Activated naive CD4-positive, alpha-beta T cell treated with anti-CD3 and anti-CD28 coated beads, Interleukin-2, amount 10 ng/mL, durations not matched to agents 7 days and 5 days (primary cell): Measurements from ENCODE around the gene UBE2E3.

Experiments used
- CTCF ChIA-PET: fragments of 350-600 bp; sonication (Branson Sonifier 250); formaldehyde crosslinking; loops from one replicate; lab custom pipeline; 2021; ENCODE audit warnings: antibody characterized with exemption; lab: Charles Lee
- DNase-seq: peaks from one replicate; pipeline ENCODE4 v3.0.0-alpha.2; 2020
- H3K27ac Mint-ChIP-seq: one replicate; pipeline ENCODE4 v1.8.0; 2021; ENCODE audit warnings: mild to moderate bottlenecking, moderate library complexity, mixed read lengths
- H3K27me3 Mint-ChIP-seq: one replicate; pipeline ENCODE4 v1.8.0; 2021; ENCODE audit warnings: mild to moderate bottlenecking, mixed read lengths
- H3K36me3 Mint-ChIP-seq: one replicate; pipeline ENCODE4 v1.8.0; 2021; ENCODE audit warnings: mixed read lengths
- H3K4me1 Mint-ChIP-seq: one replicate; pipeline ENCODE4 v1.8.0; 2021; ENCODE audit warnings: mixed read lengths
- H3K4me3 Mint-ChIP-seq: one replicate; pipeline ENCODE4 v1.8.0; 2021; ENCODE audit warnings: mild to moderate bottlenecking, moderate library complexity, mixed read lengths
- H3K9me3 Mint-ChIP-seq: one replicate; pipeline ENCODE4 v1.8.0; 2021; ENCODE audit warnings: mixed read lengths

The UBE2E3 gene

DNA sequence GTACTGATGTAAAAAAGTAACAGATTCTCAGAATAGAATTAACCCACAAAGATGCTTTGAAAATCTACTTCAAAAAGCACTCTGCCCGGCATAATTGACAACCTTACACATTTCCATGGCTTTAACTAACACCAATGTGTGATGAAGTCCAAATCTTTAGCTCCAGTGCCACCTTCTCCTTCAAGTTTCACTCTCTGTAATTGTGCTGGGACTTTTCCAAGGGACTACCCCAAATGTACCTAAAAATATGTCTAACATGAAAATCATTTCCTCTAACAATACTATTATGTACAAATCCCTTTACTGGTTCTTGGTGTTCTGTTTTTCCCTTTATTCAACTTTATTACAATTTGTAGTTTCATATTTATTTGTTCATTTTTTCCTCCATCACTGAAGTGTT lies 20.6 kb upstream of the UBE2E3 start:
- H3K4me1 Mint-ChIP-seq, result no peaks in the 10 kb centered on the region
- no peak for DNase-seq
- H3K36me3 Mint-ChIP-seq, result no peaks in the 10 kb centered on the region
- CTCF ChIA-PET, result no interaction called here
- H3K9me3 Mint-ChIP-seq, result no peaks in the 10 kb centered on the region
- H3K27ac Mint-ChIP-seq, result no peak overlapping the region
- peaks cover 9% of the 10 kb centered on the region for H3K27me3 Mint-ChIP-seq
- no peak overlapping the region for H3K4me3 Mint-ChIP-seq

- no peaks in the 10 kb centered on the region for H3K9me3 Mint-ChIP-seq
- H3K4me1 Mint-ChIP-seq, result no peaks in the 10 kb centered on the region
- DNase-seq, result no peak
- H3K36me3 Mint-ChIP-seq, result no peaks in the 10 kb centered on the region
- no peak overlapping the region for H3K4me3 Mint-ChIP-seq
- peaks cover 7% of the 10 kb centered on the region for H3K27me3 Mint-ChIP-seq
- peak overlapping the region; percentile 7 for H3K27ac Mint-ChIP-seq
- CTCF ChIA-PET, result no interaction called here
Measured at GRCh38 chr2:180960982-180961381, 19.4 kb upstream of the UBE2E3 start.

GRCh38 chr2:180962727-180963314 lies 17.6 kb upstream of the UBE2E3 start:
- Mint-ChIP-seq H3K27me3 (peaks cover 11% of the 10 kb centered on the region), H3K36me3 (no peaks in the 10 kb centered on the region), H3K27ac (no peak overlapping the region), H3K9me3 (no peaks in the 10 kb centered on the region), H3K4me1 (no peaks in the 10 kb centered on the region), H3K4me3 (no peak overlapping the region)
- no peak for DNase-seq
- CTCF ChIA-PET, result no interaction called here

GRCh38 chr2:180966378-180966777 lies 14.0 kb upstream of the UBE2E3 start:
- Mint-ChIP-seq H3K4me3 (no peak overlapping the region), H3K9me3 (no peaks in the 10 kb centered on the region), H3K27me3 (peaks cover 16% of the 10 kb centered on the region), H3K4me1 (no peaks in the 10 kb centered on the region), H3K36me3 (no peaks in the 10 kb centered on the region), H3K27ac (no peak overlapping the region)
- no peak for DNase-seq
- CTCF ChIA-PET, result no interaction called here

DNA sequence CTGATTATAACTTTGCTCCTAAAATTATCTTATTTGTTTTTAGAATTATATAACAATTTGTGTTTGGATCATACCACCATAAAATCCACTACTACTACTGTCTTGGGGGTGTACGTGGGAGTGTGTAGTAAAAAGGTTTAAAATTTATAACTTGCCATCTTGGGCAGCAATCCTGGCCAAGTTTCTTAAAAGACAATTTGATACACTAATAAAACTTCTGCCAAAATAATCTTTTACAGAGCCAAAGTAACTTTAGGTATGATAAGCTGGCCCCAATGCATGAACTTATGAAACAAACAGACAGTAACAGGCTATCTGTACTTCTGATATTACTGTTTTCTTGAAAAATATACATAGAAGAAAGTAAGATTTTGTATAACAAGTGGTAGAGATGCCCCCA lies 11.3 kb upstream of the UBE2E3 start:
- Mint-ChIP-seq H3K36me3 (no peaks in the 10 kb centered on the region), H3K27ac (no peak overlapping the region), H3K27me3 (peaks cover 12% of the 10 kb centered on the region), H3K4me1 (no peaks in the 10 kb centered on the region), H3K4me3 (no peak overlapping the region), H3K9me3 (no peaks in the 10 kb centered on the region)
- CTCF ChIA-PET, result no interaction called here
- no peak for DNase-seq

GRCh38 chr2:180970016-180970415 lies 10.4 kb upstream of the UBE2E3 start:
- DNase-seq, result no peak
- Mint-ChIP-seq H3K27me3 (peaks cover 9% of the 10 kb centered on the region), H3K27ac (no peak overlapping the region), H3K36me3 (no peaks in the 10 kb centered on the region), H3K4me1 (no peaks in the 10 kb centered on the region), H3K4me3 (no peak overlapping the region), H3K9me3 (no peaks in the 10 kb centered on the region)
- CTCF ChIA-PET, result interaction anchor here (1.1 kb wide), 1 partner anchor 10 kb away, joined by 4 read pairs; no protein-coding TSS in a partner anchor

DNA sequence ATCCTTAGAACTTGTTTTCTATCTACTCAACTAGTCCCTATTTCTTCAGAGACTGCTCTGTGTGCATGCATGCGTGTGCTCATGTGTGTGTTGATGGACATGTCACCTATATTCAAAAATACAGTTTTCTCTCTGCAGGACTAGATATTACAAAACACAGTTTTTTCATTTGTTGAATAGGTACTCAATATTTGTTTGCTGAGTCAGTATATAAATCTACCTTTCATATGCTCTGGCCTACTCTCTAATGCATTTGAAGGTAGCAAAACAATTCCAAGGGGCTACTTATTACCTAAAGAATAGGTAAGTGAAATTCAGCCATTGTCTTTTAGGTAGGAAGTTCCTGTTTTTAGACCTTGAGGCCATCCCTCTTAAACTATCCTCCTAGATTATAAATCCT lies 8.6 kb upstream of the UBE2E3 start:
- Mint-ChIP-seq H3K4me3 (no peak overlapping the region), H3K36me3 (no peaks in the 10 kb centered on the region), H3K4me1 (no peaks in the 10 kb centered on the region), H3K27me3 (peaks cover 10% of the 10 kb centered on the region), H3K27ac (no peak overlapping the region), H3K9me3 (no peaks in the 10 kb centered on the region)
- CTCF ChIA-PET, result no interaction called here
- no peak for DNase-seq

DNA sequence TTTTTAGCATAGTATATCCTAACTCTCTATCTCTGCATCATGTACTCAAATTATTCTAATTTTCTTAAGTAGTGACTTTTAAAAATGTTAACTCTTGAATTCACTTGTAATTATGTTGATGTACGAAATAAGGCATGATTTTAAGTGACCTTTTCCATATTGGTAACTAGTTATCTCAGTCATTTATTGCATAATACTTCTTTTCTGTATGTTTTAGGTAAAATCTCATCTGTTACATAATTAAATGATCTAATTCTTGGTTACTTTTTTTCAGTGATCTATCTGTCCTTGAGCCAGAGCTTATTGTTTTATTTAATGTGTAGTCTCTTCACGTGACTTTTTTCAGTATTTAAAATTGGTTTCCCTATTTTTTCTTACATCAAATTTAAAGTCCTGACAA lies 4.8 kb upstream of the UBE2E3 start:
- CTCF ChIA-PET, result no interaction called here
- Mint-ChIP-seq H3K27ac (no peak overlapping the region), H3K4me1 (peaks cover 5% of the 10 kb centered on the region), H3K27me3 (peaks cover 36% of the 10 kb centered on the region), H3K9me3 (no peaks in the 10 kb centered on the region), H3K36me3 (no peaks in the 10 kb centered on the region), H3K4me3 (no peak overlapping the region)
- no peak for DNase-seq

GRCh38 chr2:180978903-180979748 lies 1.3 kb upstream of the UBE2E3 start:
- Mint-ChIP-seq H3K4me1 (peaks cover 34% of the 10 kb centered on the region), H3K9me3 (no peaks in the 10 kb centered on the region), H3K4me3 (peak overlapping the region; percentile 67), H3K36me3 (peaks cover 19% of the 10 kb centered on the region), H3K27ac (no peak overlapping the region), H3K27me3 (peaks cover 33% of the 10 kb centered on the region)
- CTCF ChIA-PET, result interaction anchor here (0.9 kb wide), 2 partner anchors 9 to 727 kb away, joined by 3 to 4 read pairs; no protein-coding TSS in a partner anchor
- no peak for DNase-seq

- peaks cover 19% of the 10 kb centered on the region for H3K36me3 Mint-ChIP-seq
- peaks cover 37% of the 10 kb centered on the region for H3K4me1 Mint-ChIP-seq
- no peak for DNase-seq
- CTCF ChIA-PET, result interaction anchor here (0.8 to 0.9 kb wide), 4 partner anchors 10 to 727 kb away, joined by 3 to 4 read pairs (median 3); no protein-coding TSS in a partner anchor
- no peaks in the 10 kb centered on the region for H3K9me3 Mint-ChIP-seq
- no peak overlapping the region for H3K27ac Mint-ChIP-seq
- peaks cover 33% of the 10 kb centered on the region for H3K27me3 Mint-ChIP-seq
- H3K4me3 Mint-ChIP-seq, result peak overlapping the region; percentile 67
Measured at GRCh38 chr2:180979749-180980105, 678 bp upstream of the UBE2E3 start.

DNA sequence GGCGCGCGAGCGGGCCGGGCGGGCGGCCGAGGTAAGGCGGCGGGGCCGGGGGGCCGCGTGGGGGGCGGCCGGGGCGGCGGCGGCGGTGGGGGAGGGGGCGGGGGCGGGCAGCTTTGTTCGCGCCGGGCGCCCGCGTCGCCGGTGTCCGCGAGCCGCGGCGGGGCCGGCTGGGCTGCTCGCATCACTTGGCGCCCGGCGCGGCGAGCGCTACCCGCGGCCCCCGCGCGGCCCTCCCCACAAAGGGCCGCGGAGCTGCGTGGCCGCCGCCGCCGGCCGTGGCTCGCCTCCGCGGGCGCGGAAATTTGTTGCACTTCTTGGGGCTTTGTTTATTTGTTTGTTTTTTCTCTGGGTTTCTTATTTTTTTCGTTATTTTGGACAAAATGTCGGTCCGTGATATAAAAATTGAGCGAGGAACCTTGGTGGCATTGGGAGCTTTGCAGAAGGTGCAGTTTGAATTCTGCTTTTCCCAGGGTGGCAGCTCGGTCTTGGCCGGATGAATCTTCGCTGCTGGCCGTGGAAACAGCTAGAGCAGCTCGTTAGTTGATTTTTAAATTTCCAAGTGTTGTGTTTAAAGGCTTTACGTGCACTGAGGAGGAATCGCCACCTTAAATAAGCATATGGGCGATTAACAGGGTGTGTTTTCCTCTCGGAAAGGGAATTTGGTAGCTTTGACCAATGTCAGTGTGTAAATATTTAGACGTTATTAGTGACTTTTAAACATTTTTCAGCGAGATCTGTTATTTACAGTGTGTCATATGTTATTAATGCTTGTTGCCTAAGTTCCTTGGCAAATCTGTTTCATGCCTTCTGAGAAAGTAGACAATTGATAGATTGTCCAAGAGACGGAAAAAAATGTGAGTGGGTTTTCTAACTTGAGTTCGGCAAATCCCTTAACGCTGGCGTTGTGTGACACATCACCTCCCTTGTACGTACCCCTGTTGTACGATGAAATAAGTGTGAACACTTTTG lies 822 bp downstream of the UBE2E3 start:
- Mint-ChIP-seq H3K36me3 (peaks cover 19% of the 10 kb centered on the region), H3K4me1 (peaks cover 40% of the 10 kb centered on the region), H3K27me3 (peaks cover 29% of the 10 kb centered on the region), H3K27ac (peak overlapping the region; percentile 94), H3K4me3 (peak overlapping the region; percentile 98), H3K9me3 (no peaks in the 10 kb centered on the region)
- CTCF ChIA-PET, result interaction anchor here (0.7 to 1.5 kb wide), 6 partner anchors 15 to 911 kb away, joined by 3 to 6 read pairs (median 4); no protein-coding TSS in a partner anchor
- peak; percentile 41 for DNase-seq

DNA sequence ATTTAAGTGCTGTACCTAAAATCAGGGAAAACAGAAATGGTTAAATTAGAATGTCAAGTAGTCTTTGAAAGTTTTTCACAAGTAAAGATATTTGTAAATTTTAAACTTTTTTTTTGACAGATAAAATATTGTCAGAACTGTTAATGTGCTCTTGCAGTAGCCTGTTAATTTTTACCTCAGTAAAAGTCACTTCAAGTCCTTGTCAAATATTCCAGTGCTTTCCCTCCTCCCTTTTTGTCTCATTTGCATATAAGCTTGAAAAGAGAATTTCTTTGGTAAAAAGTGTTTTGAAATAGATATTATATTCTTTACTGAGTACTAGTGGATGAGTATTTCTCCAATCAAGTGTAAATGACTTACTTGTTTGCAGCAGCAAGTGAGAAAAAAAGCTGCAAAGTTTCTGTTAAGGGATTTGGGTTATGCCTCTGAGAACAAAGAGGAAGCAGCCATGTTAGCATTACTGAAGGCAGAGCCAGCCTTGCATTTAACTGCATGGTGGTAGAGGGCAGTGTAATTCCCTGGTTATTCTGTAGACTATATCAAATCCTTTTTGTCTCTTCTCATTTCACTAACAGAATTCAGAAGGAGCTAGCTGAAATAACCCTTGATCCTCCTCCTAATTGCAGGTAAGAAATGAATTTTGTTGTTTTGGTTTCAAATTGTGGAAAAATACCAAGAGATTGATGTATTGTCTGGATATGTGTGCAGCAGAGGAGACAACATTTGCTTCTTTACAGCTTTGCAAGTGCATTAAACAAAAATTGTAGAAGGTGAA lies 3.2 kb downstream of the UBE2E3 start:
- H3K27me3 Mint-ChIP-seq, result peaks cover 18% of the 10 kb centered on the region
- no peak overlapping the region for H3K4me3 Mint-ChIP-seq
- CTCF ChIA-PET, result interaction anchor here (0.8 to 2.4 kb wide), 5 partner anchors 14 to 75 kb away, joined by 3 to 15 read pairs (median 5); no protein-coding TSS in a partner anchor
- H3K9me3 Mint-ChIP-seq, result no peaks in the 10 kb centered on the region
- peaks cover 40% of the 10 kb centered on the region for H3K4me1 Mint-ChIP-seq
- peak; percentile 35 for DNase-seq
- peaks cover 19% of the 10 kb centered on the region for H3K36me3 Mint-ChIP-seq
- H3K27ac Mint-ChIP-seq, result no peak overlapping the region

DNA sequence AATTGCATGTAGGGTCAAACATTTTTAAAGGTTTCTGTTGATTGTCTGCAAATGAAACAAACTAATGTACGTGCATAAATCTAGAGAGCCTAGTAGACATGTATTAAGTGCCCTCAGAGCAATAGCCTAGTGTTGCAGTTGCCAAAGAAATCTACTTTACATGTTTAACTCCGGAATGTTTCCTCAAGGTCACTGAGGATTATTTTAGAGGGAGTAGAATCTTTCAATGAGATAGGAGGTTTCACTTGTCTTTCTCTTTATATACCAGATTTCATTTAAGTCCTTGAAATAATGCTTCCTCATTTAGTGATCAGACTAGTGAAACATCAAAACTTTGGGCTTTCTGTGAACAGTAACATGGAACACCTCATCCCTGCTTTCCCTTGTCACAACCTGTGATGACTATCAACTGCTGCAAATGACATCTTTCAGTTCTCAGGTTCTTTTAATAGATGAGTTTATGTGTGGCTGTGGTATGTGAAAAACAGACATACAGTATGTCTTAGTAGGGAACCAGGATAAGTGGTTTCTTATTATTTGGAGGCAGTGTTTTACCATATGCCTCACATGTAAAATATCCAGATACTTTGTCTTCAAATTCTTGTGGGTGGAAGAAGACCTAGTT lies 5.5 kb downstream of the UBE2E3 start:
- no peak for DNase-seq
- peaks cover 35% of the 10 kb centered on the region for H3K4me1 Mint-ChIP-seq
- no peaks in the 10 kb centered on the region for H3K9me3 Mint-ChIP-seq
- CTCF ChIA-PET, result no interaction called here
- H3K4me3 Mint-ChIP-seq, result no peak overlapping the region
- H3K27me3 Mint-ChIP-seq, result no peaks in the 10 kb centered on the region
- no peak overlapping the region for H3K27ac Mint-ChIP-seq
- H3K36me3 Mint-ChIP-seq, result peaks cover 19% of the 10 kb centered on the region
